HG02943 (cell line): ENCODE results near the gene LCLAT1.
"Not testable (repeated sequence)": the region's sequence is repeated elsewhere in the genome, so short reads cannot be mapped to it uniquely, and the experiment has no call there.

Experiments
- ATAC-seq: cut with Tn5 transposase; IDR thresholded peaks from one replicate; pipeline ENCODE4 v1.9.1; 2021; ENCODE audit warnings: mild to moderate bottlenecking, low read depth, moderate library complexity; ENCODE audit not compliant: unreplicated experiment

Gene LCLAT1

GRCh38 chr2:30629866-30630265 is 182.8 kb downstream of the LCLAT1 start:
- ATAC-seq = no peak

- ATAC-seq = no peak
Observed at GRCh38 chr2:30631051-30631671, 184.1 kb downstream of the LCLAT1 start.

GRCh38 chr2:30633039-30633438 is 186.0 kb downstream of the LCLAT1 start:
- no peak for ATAC-seq

- no peak for ATAC-seq
Observed at GRCh38 chr2:30636311-30636710, 189.3 kb downstream of the LCLAT1 start.

- no peak for ATAC-seq
Observed at GRCh38 chr2:30639836-30640235, 192.8 kb downstream of the LCLAT1 start.

- ATAC-seq = no peak
Observed at GRCh38 chr2:30641765-30642345, 194.8 kb downstream of the LCLAT1 start.

- not testable (repeated sequence) for ATAC-seq
Observed at GRCh38 chr2:30643013-30643412, 196.0 kb downstream of the LCLAT1 start.

- no peak for ATAC-seq
Observed at GRCh38 chr2:30643674-30644073, 196.6 kb downstream of the LCLAT1 start.

GRCh38 chr2:30645081-30645744 is 198.2 kb downstream of the LCLAT1 start:
- no peak for ATAC-seq

GRCh38 chr2:30645745-30646119 is 198.7 kb downstream of the LCLAT1 start:
- no peak for ATAC-seq

GRCh38 chr2:30647752-30648457 is 200.9 kb downstream of the LCLAT1 start:
- ATAC-seq = no peak

GRCh38 chr2:30649278-30649677 is 202.2 kb downstream of the LCLAT1 start:
- ATAC-seq = no peak

- no peak for ATAC-seq
Observed at GRCh38 chr2:30649828-30650227, 202.8 kb downstream of the LCLAT1 start.

GRCh38 chr2:30652271-30652915 is 205.3 kb downstream of the LCLAT1 start:
- no peak for ATAC-seq

- ATAC-seq = no peak
Observed at GRCh38 chr2:30653847-30654246, 206.8 kb downstream of the LCLAT1 start.

GRCh38 chr2:30654404-30654803 is 207.4 kb downstream of the LCLAT1 start:
- no peak for ATAC-seq

- no peak for ATAC-seq
Observed at GRCh38 chr2:30655211-30655610, 208.2 kb downstream of the LCLAT1 start.

GRCh38 chr2:30655660-30656059 is 208.6 kb downstream of the LCLAT1 start:
- ATAC-seq = no peak

GRCh38 chr2:30656079-30656478 is 209.0 kb downstream of the LCLAT1 start:
- no peak for ATAC-seq

- no peak for ATAC-seq
Observed at GRCh38 chr2:30661173-30662107, 214.4 kb downstream of the LCLAT1 start.
